ENCODE measurements around the gene WDFY1.

Gene WDFY1

GRCh38 chr2:223828314-223828713 lies 116.8 kb downstream of the WDFY1 start:
- no peaks in the 10 kb centered on the region for H3K4me1 ChIP-seq
- no peaks in the 10 kb centered on the region for H3K9me3 ChIP-seq
- no peak for TF ChIP-seq CTCF (IDR thresholded peaks at IDR 0.05; ENCODE audit: low read depth, low read length)
- no peak for DNase-seq
- no peaks in the 10 kb centered on the region for H3K27me3 ChIP-seq
- no peak overlapping the region for H3K4me3 ChIP-seq (ENCODE audit: low read depth, low read length)
- no peaks in the 10 kb centered on the region for H3K36me3 ChIP-seq

GRCh38 chr2:223826995-223827394 lies 118.1 kb downstream of the WDFY1 start:
- Histone ChIP-seq H3K27me3 (no peaks in the 10 kb centered on the region), H3K9me3 (no peaks in the 10 kb centered on the region), H3K4me1 (no peaks in the 10 kb centered on the region), H3K4me3 (ENCODE audit: low read depth, low read length) (no peak overlapping the region), H3K36me3 (no peaks in the 10 kb centered on the region)
- no peak for TF ChIP-seq CTCF (IDR thresholded peaks at IDR 0.05; ENCODE audit: low read depth, low read length)
- DNase-seq, result no peak
